Gastrocnemius medialis (tissue), 4 donors: ENCODE results near the gene STAM2. TPM values are rescaled to one million over a fixed set of nuclear protein-coding genes. Genes with fewer than 3 reads are reported as not detected.
"Not testable (repeated sequence)": the region's sequence is repeated elsewhere in the genome, so short reads cannot be mapped to it uniquely, and the experiment has no call there.

Experiments
- ATAC-seq, 2 donors: fragments of 150-250 bp; one replicate each; pipeline ENCODE4 v1.9.1; 2016
- DNase-seq, 2 donors: peaks; one replicate each; pipeline ENCODE4 v3.0.0-alpha.2; 2019
- H3K27ac ChIP-seq, 4 donors: fragments of 200-600 bp; sonication (generic); 1 replicate in 1 of 4; 2 replicates in 3 of 4; pipeline ENCODE4 v1.5.1; 2016 to 2018; ENCODE audit warnings: mild to moderate bottlenecking in 2 of 4, moderate library complexity in 1 of 4
- H3K27me3 ChIP-seq, 3 donors: fragments of 200-600 bp; sonication (generic) in 2 of 3; 1 replicate in 1 of 3; 2 replicates in 2 of 3; pipeline versions ENCODE4 v1.5.1 to v1.6.0; 2016 to 2019; ENCODE audit warnings: mild to moderate bottlenecking in 1 of 3, moderate library complexity in 1 of 3
- H3K36me3 ChIP-seq, 2 donors: fragments of 200-600 bp; sonication (generic) in 1 of 2; one replicate each; pipeline ENCODE4 v1.5.1; 2017 to 2018
- H3K4me1 ChIP-seq, 2 donors: fragments of 200-600 bp; sonication (generic) in 1 of 2; one replicate each; pipeline ENCODE4 v1.5.1; 2016 to 2017; ENCODE audit warnings: mild to moderate bottlenecking in 2 of 2
- H3K4me3 ChIP-seq, 4 donors: fragments of 200-600 bp; sonication (generic) in 3 of 4; 1 replicate in 1 of 4; 2 replicates in 3 of 4; pipeline ENCODE4 v1.5.1; 2016 to 2019; ENCODE audit warnings: mild to moderate bottlenecking in 2 of 4
- H3K9me3 ChIP-seq, 3 donors: fragments of 200-600 bp; sonication (generic) in 2 of 3; 1 replicate in 1 of 3; 2 replicates in 2 of 3; pipeline ENCODE4 v1.5.1; 2016 to 2019
- CTCF ChIP-seq, 5 experiments: fragments of 450-650 bp in 3 of 5; fragments of 200-600 bp in 2 of 5; sonication (generic) in 2 of 5; IDR thresholded peaks in 4 of 5; conservative IDR thresholded peaks in 1 of 5; 1 replicate in 4 of 5; 2 replicates in 1 of 5; pipeline ENCODE4 v1.5.1; 2016 to 2019; ENCODE audit warnings: antibody characterized with exemption in 5 of 5, mild to moderate bottlenecking in 3 of 5, moderate library complexity in 3 of 5
- POLR2A ChIP-seq, 2 donors: fragments of 450-650 bp; IDR thresholded peaks; one replicate each; pipeline ENCODE4 v1.6.1; 2017; ENCODE audit warnings: antibody characterized with exemption in 2 of 2, mild to moderate bottlenecking in 2 of 2, moderate library complexity in 2 of 2
- in situ Hi-C, 4 donors: fragments of 200-750 bp; cut with MboI; loops; one replicate each; pipeline versions ENCODE4 v1.15.0 to v1.8.0; 2017; ENCODE audit warnings: low sequenced_read_pairs in 4 of 4
- intact Hi-C: fragments of 100-400 bp; cut with DNase I; formaldehyde crosslinking; loops from one replicate; pipeline ENCODE4 v1.15.1; 2023; ENCODE audit warnings: low total_unique reads
- total RNA-seq, 4 donors: library from RNA; depleted of rRNA; stranded (reverse); fragments of >200 nt; gene quantifications; one replicate each; pipeline versions ENCODE4 v1.1.0 to v1.2.3, GENCODE V29; 2016

STAM2 gene
- total RNA-seq, 4 donors from 2014 or later: 16.7 to 31.8 (median 20.3) TPM

- intact Hi-C loops (no loop called here), in situ Hi-C loops (no loop called here)
- ATAC-seq (no peak), DNase-seq (no peak)
- Histone ChIP-seq H3K4me1 (no peaks in the 10 kb centered on the region), H3K9me3 (no peaks in the 10 kb centered on the region), H3K27ac (no peak overlapping the region), H3K27me3 (no peaks in the 10 kb centered on the region), H3K36me3 (no peaks in the 10 kb centered on the region), H3K4me3 (no peak overlapping the region)
- no peak for TF ChIP-seq CTCF (IDR thresholded peaks at IDR 0.05 in 4 of 5, conservative IDR thresholded peaks at IDR 0.05 in 1 of 5)
- TF ChIP-seq POLR2A (IDR thresholded peaks at IDR 0.05): no peak
These were observed 61.2 kb downstream of the STAM2 start for GRCh38 chr2:152114366-152114765.

- intact Hi-C loops, H3K36me3 ChIP-seq, H3K4me1 ChIP-seq, ATAC-seq, DNase-seq, H3K27me3 ChIP-seq, H3K9me3 ChIP-seq, in situ Hi-C loops, H3K4me3 ChIP-seq, H3K27ac ChIP-seq: not testable (repeated sequence)
These were observed 68.4 kb downstream of the STAM2 start for GRCh38 chr2:152107140-152107539.

GRCh38 chr2:152106464-152106863 lies 69.1 kb downstream of the STAM2 start:
- no peaks in the 10 kb centered on the region for H3K36me3 ChIP-seq
- ATAC-seq: no peak
- H3K4me3 ChIP-seq: no peak overlapping the region
- H3K9me3 ChIP-seq: no peaks in the 10 kb centered on the region
- DNase-seq: no peak
- TF ChIP-seq CTCF (IDR thresholded peaks at IDR 0.05 in 4 of 5, conservative IDR thresholded peaks at IDR 0.05 in 1 of 5): no peak
- no peak for TF ChIP-seq POLR2A (IDR thresholded peaks at IDR 0.05)
- H3K27ac ChIP-seq: no peak overlapping the region
- in situ Hi-C loops (no loop called here), intact Hi-C loops (no loop called here)
- peaks cover 0 to 2% (median under 1%) of the 10 kb centered on the region in 3 donors for H3K27me3 ChIP-seq
- no peaks in the 10 kb centered on the region for H3K4me1 ChIP-seq

GRCh38 chr2:152103271-152103670 lies 72.3 kb downstream of the STAM2 start:
- H3K4me3 ChIP-seq: no peak overlapping the region
- H3K9me3 ChIP-seq: no peaks in the 10 kb centered on the region
- intact Hi-C loops: no loop called here
- peaks cover 23 to 32% (median 24%) of the 10 kb centered on the region in 3 donors for H3K27me3 ChIP-seq
- in situ Hi-C loops: no loop called here
- TF ChIP-seq CTCF (IDR thresholded peaks at IDR 0.05 in 4 of 5, conservative IDR thresholded peaks at IDR 0.05 in 1 of 5) (no peak), POLR2A (IDR thresholded peaks at IDR 0.05) (no peak)
- H3K27ac ChIP-seq: no peak overlapping the region
- DNase-seq (no peak), ATAC-seq (no peak)
- H3K4me1 ChIP-seq: peaks cover 0 to 14% of the 10 kb centered on the region in 2 donors
- no peaks in the 10 kb centered on the region for H3K36me3 ChIP-seq

- DNase-seq (no peak), ATAC-seq (no peak)
- Histone ChIP-seq H3K36me3 (no peaks in the 10 kb centered on the region), H3K4me3 (no peak overlapping the region), H3K27ac (no peak overlapping the region), H3K9me3 (no peaks in the 10 kb centered on the region), H3K27me3 (peaks cover 24 to 47% (median 24%) of the 10 kb centered on the region in 3 donors), H3K4me1 (peaks cover 7 to 22% of the 10 kb centered on the region in 2 donors)
- TF ChIP-seq CTCF (IDR thresholded peaks at IDR 0.05 in 4 of 5, conservative IDR thresholded peaks at IDR 0.05 in 1 of 5) (no peak), POLR2A (IDR thresholded peaks at IDR 0.05) (no peak)
- in situ Hi-C loops: no loop called here
- intact Hi-C loops: no loop called here
These were observed 74.6 kb downstream of the STAM2 start for GRCh38 chr2:152100961-152101360.
